ENCODE data around the gene MELK. TPM values are rescaled to one million over a fixed set of nuclear protein-coding genes. Genes with fewer than 3 reads are reported as not detected.

MELK gene
- total and polyA plus RNA-seq, 2 donors from 2014 or later = 1.1 TPM; not detected in 1

DNA sequence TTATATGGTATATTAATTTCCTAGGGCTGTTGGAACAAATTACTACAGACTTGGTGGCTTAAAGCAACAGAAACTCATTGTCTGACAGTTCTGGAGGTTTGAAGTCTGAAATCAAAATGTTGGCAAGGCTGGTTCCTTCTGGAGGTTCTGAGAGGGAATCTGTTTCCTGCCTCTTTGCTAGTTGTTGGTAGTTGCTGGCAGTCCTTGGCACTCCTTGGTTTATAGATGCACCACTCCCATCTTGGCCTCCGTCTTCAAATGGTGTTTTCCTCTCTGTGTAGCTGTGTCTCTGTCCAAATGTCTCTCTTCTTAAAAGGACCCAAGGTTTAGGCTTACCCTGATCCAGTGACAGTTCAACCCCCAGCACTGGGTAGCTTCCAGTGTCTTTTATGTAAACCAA lies 17.5 kb downstream of the MELK start:
- Histone ChIP-seq H3K27me3 (ENCODE audit: control insufficient read depth, insufficient read depth, low read length) (no peaks in the 10 kb centered on the region), H3K27ac (ENCODE audit: low read depth in 2 of 2, low read length in 2 of 2) (no peak overlapping the region), H3K4me1 (ENCODE audit: control insufficient read depth in 2 of 3, insufficient read depth in 2 of 3, low read depth in 1 of 3, low read length in 3 of 3) (no peaks in the 10 kb centered on the region), H3K9ac (ENCODE audit: low read length in 3 of 3) (no peak overlapping the region), H3K36me3 (ENCODE audit: control insufficient read depth in 2 of 3, insufficient read depth in 3 of 3, low read length in 3 of 3) (no peaks in the 10 kb centered on the region), H3K9me3 (ENCODE audit: control insufficient read depth in 2 of 3, insufficient read depth in 1 of 3, low read length in 3 of 3) (no peaks in the 10 kb centered on the region), H3K4me3 (ENCODE audit: low read length in 3 of 3) (no peak overlapping the region)
- TF ChIP-seq, protein P1, sequence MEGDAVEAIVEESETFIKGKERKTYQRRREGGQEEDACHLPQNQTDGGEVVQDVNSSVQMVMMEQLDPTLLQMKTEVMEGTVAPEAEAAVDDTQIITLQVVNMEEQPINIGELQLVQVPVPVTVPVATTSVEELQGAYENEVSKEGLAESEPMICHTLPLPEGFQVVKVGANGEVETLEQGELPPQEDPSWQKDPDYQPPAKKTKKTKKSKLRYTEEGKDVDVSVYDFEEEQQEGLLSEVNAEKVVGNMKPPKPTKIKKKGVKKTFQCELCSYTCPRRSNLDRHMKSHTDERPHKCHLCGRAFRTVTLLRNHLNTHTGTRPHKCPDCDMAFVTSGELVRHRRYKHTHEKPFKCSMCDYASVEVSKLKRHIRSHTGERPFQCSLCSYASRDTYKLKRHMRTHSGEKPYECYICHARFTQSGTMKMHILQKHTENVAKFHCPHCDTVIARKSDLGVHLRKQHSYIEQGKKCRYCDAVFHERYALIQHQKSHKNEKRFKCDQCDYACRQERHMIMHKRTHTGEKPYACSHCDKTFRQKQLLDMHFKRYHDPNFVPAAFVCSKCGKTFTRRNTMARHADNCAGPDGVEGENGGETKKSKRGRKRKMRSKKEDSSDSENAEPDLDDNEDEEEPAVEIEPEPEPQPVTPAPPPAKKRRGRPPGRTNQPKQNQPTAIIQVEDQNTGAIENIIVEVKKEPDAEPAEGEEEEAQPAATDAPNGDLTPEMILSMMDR (IDR thresholded peaks at IDR 0.05; ENCODE audit: borderline replicate concordance, extremely low read depth, insufficient read depth) = no peak
- FAIRE-seq = no peak
- intact Hi-C loops (cut with DNase I) = no loop called here
- DNase-seq = no peak

DNA sequence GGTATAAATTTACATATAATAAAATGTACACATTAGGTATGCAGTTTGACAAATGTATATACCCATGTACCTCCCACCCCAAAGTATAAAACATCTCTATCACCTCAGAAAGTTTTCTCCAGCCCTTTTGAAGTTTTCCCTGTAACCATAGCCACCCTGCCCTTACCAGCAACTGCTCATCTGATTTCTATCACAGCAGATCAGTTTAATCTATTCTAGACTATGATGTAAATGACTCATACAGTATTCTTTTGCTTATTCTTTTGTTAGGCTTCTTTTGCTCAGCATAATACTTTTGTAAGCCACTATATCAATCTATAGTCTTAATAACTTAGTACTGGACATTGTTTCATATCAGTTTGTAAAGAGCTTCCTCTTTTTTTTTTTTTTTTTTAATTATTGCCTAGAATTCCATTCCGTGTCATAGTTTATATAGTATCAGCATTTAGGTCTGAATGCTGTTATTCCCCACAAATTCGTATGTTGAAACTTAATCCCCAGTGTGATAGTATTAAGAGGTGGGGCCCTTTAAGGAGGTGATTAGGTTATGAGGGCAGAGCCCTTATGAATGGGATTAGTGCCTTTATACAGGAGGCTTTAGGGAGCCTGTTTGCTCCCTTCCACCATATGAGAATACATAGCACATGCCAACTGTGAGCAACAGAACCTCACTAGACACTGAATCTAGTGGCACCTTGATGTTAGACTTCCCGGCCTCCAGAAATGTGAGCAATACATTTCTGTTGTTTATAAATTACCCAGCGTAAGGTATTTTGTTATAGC lies 20.3 kb downstream of the MELK start:
- intact Hi-C loops (cut with DNase I) = no loop called here
- Histone ChIP-seq H3K9me3 (ENCODE audit: control insufficient read depth in 2 of 3, insufficient read depth in 1 of 3, low read length in 3 of 3) (no peaks in the 10 kb centered on the region), H3K4me3 (ENCODE audit: low read length in 3 of 3) (no peak overlapping the region), H3K36me3 (ENCODE audit: control insufficient read depth in 2 of 3, insufficient read depth in 3 of 3, low read length in 3 of 3) (no peaks in the 10 kb centered on the region), H3K27ac (ENCODE audit: low read depth in 2 of 2, low read length in 2 of 2) (no peak overlapping the region), H3K9ac (ENCODE audit: low read length in 3 of 3) (no peak overlapping the region), H3K27me3 (ENCODE audit: control insufficient read depth, insufficient read depth, low read length) (no peaks in the 10 kb centered on the region), H3K4me1 (ENCODE audit: control insufficient read depth in 2 of 3, insufficient read depth in 2 of 3, low read depth in 1 of 3, low read length in 3 of 3) (no peaks in the 10 kb centered on the region)
- FAIRE-seq = no peak
- no peak for DNase-seq
- TF ChIP-seq, protein P1 (IDR thresholded peaks at IDR 0.05; ENCODE audit: borderline replicate concordance, extremely low read depth, insufficient read depth) = no peak

DNA sequence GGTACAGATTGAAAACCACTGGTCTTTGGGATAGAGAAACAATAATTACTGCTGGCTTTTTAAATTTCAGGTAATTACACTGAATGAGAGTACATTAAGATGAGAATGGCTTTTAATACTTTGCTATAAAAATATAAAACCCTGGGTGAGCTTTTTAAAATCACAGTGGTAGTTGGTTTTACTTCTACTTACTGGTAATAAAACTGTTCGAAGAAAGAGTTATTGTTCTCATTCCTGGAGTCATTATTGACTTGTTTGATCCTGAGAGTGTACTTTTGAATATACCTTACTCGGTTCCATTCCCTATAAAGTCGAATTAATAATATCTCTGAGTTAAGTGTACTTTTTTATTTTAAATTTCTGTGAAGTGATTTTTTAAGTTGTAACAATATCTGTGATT lies 21.5 kb downstream of the MELK start:
- Histone ChIP-seq H3K4me3 (ENCODE audit: low read length in 3 of 3) (no peak overlapping the region), H3K9me3 (ENCODE audit: control insufficient read depth in 2 of 3, insufficient read depth in 1 of 3, low read length in 3 of 3) (no peaks in the 10 kb centered on the region), H3K27ac (ENCODE audit: low read depth in 2 of 2, low read length in 2 of 2) (no peak overlapping the region), H3K36me3 (ENCODE audit: control insufficient read depth in 2 of 3, insufficient read depth in 3 of 3, low read length in 3 of 3) (no peaks in the 10 kb centered on the region), H3K4me1 (ENCODE audit: control insufficient read depth in 2 of 3, insufficient read depth in 2 of 3, low read depth in 1 of 3, low read length in 3 of 3) (no peaks in the 10 kb centered on the region), H3K27me3 (ENCODE audit: control insufficient read depth, insufficient read depth, low read length) (no peaks in the 10 kb centered on the region), H3K9ac (ENCODE audit: low read length in 3 of 3) (no peak overlapping the region)
- FAIRE-seq (no peak), DNase-seq (no peak)
- intact Hi-C loops (cut with DNase I) = no loop called here
- TF ChIP-seq, protein P1 (IDR thresholded peaks at IDR 0.05; ENCODE audit: borderline replicate concordance, extremely low read depth, insufficient read depth) = no peak

All from kidney (tissue), 14 donors.